SK-N-SH (cell line): ENCODE results near the gene ADAMTS16. TPM values are rescaled to one million over a fixed set of nuclear protein-coding genes. Genes with fewer than 3 reads are reported as not detected.

ENCODE experiments used
- CTCF ChIA-PET: fragments of 300-600, 350-600 bp; formaldehyde crosslinking; extraction: SDS; loops from one replicate; lab custom pipeline; 2021; lab: Yijun Ruan, JAX
- POLR2A ChIA-PET: fragments of 350-600 bp; sonication (Branson Sonifier 250); formaldehyde crosslinking; extraction: SDS; loops from one replicate; lab custom pipeline; 2020; ENCODE audit warnings: antibody characterized with exemption, inconsistent platforms; lab: Yijun Ruan, JAX
- DNase-seq: peaks from one replicate; pipeline ENCODE4 v3.0.0; 2012
- H2AFZ ChIP-seq: fragments of 200-600 bp; sonication (generic); 2 replicates; pipeline ENCODE4 v1.8.1; 2016; ENCODE audit warnings: antibody characterized with exemption, mild to moderate bottlenecking, low read depth
- H3F3A ChIP-seq: fragments of 200-600 bp; sonication (generic); replicated peaks from 2 replicates; pipeline ENCODE3; 2016; ENCODE audit warnings: antibody characterized with exemption, mild to moderate bottlenecking; ENCODE audit not compliant: insufficient read depth
- H3K27ac ChIP-seq, 2 experiments: fragments of 200-500 bp in 1 of 2; fragments of 200-600 bp in 1 of 2; sonication (Bioruptor generic) in 1 of 2; sonication (generic), shearing (Covaris generic) in 1 of 2; 2 replicates each; pipeline versions ENCODE4 v1.5.1 to v1.6.1; 2014 to 2016; ENCODE audit warnings: low read depth in 2 of 2, inconsistent platforms in 1 of 2, low read length in 1 of 2, mild to moderate bottlenecking in 1 of 2, mixed read lengths in 1 of 2
- H3K27me3 ChIP-seq: fragments of 200-600 bp; sonication (generic), shearing (Covaris generic); 2 replicates; pipeline ENCODE4 v1.6.1; 2016; ENCODE audit warnings: mixed run types; ENCODE audit not compliant: insufficient read depth
- H3K36me3 ChIP-seq, 2 experiments: fragments of 200-500 bp in 1 of 2; fragments of 200-600 bp in 1 of 2; sonication (Bioruptor generic) in 1 of 2; sonication (generic) in 1 of 2; replicated peaks in 1 of 2; 2 replicates each; pipeline versions ENCODE3 to v1.5.1; 2014 to 2016; ENCODE audit warnings: low read length in 1 of 2, mild to moderate bottlenecking in 1 of 2; ENCODE audit not compliant: insufficient read depth in 2 of 2, control insufficient read depth in 1 of 2
- H3K4me1 ChIP-seq, 2 experiments: fragments of 200-500 bp in 1 of 2; fragments of 200-600 bp in 1 of 2; sonication (Bioruptor generic) in 1 of 2; sonication (generic), shearing (Covaris generic) in 1 of 2; 2 replicates each; pipeline versions ENCODE4 v1.5.1 to v1.6.1; 2014 to 2016; ENCODE audit warnings: low read depth in 1 of 2, low read length in 1 of 2, mixed run types in 1 of 2; ENCODE audit not compliant: insufficient read depth in 2 of 2, control insufficient read depth in 1 of 2
- H3K4me2 ChIP-seq: fragments of 200-600 bp; sonication (generic), shearing (Covaris generic); 2 replicates; pipeline ENCODE4 v1.6.1; 2017; ENCODE audit warnings: mixed run types
- H3K4me3 ChIP-seq, 2 experiments: fragments of 200-500 bp in 1 of 2; fragments of 200-600 bp in 1 of 2; sonication (Bioruptor generic) in 1 of 2; sonication (generic), shearing (Covaris generic) in 1 of 2; 2 replicates each; pipeline versions ENCODE4 v1.5.1 to v1.8.1; 2014 to 2016; ENCODE audit warnings: low read depth in 2 of 2, inconsistent platforms in 1 of 2, low read length in 1 of 2, mild to moderate bottlenecking in 1 of 2, mixed read lengths in 1 of 2, moderate library complexity in 1 of 2
- H3K79me2 ChIP-seq: fragments of 200-600 bp; sonication (generic); 2 replicates; pipeline ENCODE4 v1.8.1; 2017; ENCODE audit warnings: mild to moderate bottlenecking; ENCODE audit not compliant: insufficient read depth
- H3K9ac ChIP-seq: fragments of 200-600 bp; sonication (generic); 2 replicates; pipeline ENCODE4 v1.6.1; 2017; ENCODE audit warnings: mixed run types
- H3K9me2 ChIP-seq: fragments of 200-600 bp; sonication (generic); 2 replicates; pipeline ENCODE4 v1.6.1; 2017; ENCODE audit warnings: mixed run types
- H3K9me3 ChIP-seq: fragments of 200-600 bp; sonication (generic); 2 replicates; pipeline ENCODE4 v1.6.1; 2017; ENCODE audit warnings: mixed run types, mild to moderate bottlenecking, moderate library complexity
- H4K20me1 ChIP-seq: fragments of 200-600 bp; sonication (generic); 2 replicates; pipeline ENCODE4 v1.6.1; 2017; ENCODE audit warnings: mild to moderate bottlenecking, mixed run types; ENCODE audit not compliant: insufficient read depth
- CHD2 ChIP-seq: fragments of 150-350 bp; IDR thresholded peaks from 2 replicates; pipeline ENCODE4 v1.6.1; 2018; ENCODE audit warnings: low read length; ENCODE audit not compliant: partially characterized antibody
- CTCF ChIP-seq: fragments of 200-600 bp; sonication (generic); IDR thresholded peaks from 2 replicates; pipeline ENCODE4 v1.6.1; 2017; ENCODE audit warnings: antibody characterized with exemption, mild to moderate bottlenecking, moderate library complexity
- EP300 ChIP-seq, 2 experiments: IDR thresholded peaks; 2 replicates each; pipeline versions ENCODE4 v1.4.0 to v1.6.1; 2012; ENCODE audit warnings: borderline replicate concordance in 1 of 2, low read depth in 1 of 2, low read length in 1 of 2
- EZH2phosphoT487 ChIP-seq: fragments of 200-600 bp; sonication (generic); IDR thresholded peaks from 2 replicates; pipeline ENCODE4 v1.6.1; 2017; ENCODE audit warnings: low read depth, mixed run types, mild to moderate bottlenecking, antibody characterized with exemption, moderate library complexity, borderline replicate concordance
- GABPA ChIP-seq: IDR thresholded peaks from 2 replicates; pipeline ENCODE4 v1.4.0; 2012; ENCODE audit warnings: low read depth, mild to moderate bottlenecking
- IRF3 ChIP-seq: fragments of 150-350 bp; IDR thresholded peaks from 2 replicates; pipeline ENCODE4 v1.6.1; 2016; ENCODE audit warnings: mild to moderate bottlenecking, low read depth, low read length
- MEF2A ChIP-seq: IDR thresholded peaks from 2 replicates; pipeline ENCODE4 v1.4.0; 2012; ENCODE audit warnings: low read depth, borderline replicate concordance
- RAD21 ChIP-seq: IDR thresholded peaks from 2 replicates; pipeline ENCODE4 v1.6.1; 2012; ENCODE audit warnings: mild to moderate bottlenecking, low read length
- RCOR1 ChIP-seq: fragments of 150-350 bp; IDR thresholded peaks from 2 replicates; pipeline ENCODE4 v1.6.1; 2017; ENCODE audit warnings: antibody characterized with exemption, low read length
- RFX5 ChIP-seq: IDR thresholded peaks from 2 replicates; pipeline ENCODE4 v1.6.1; 2012; ENCODE audit warnings: mild to moderate bottlenecking, improper control_type of control experiment, low read length
- RXRA ChIP-seq: IDR thresholded peaks from 2 replicates; pipeline ENCODE4 v1.4.0; 2012; ENCODE audit warnings: low read depth, mild to moderate bottlenecking, borderline replicate concordance
- TCF12 ChIP-seq: IDR thresholded peaks from 2 replicates; pipeline ENCODE4 v1.4.0; 2012
- YY1 ChIP-seq: IDR thresholded peaks from 2 replicates; pipeline ENCODE4 v1.4.0; 2012; ENCODE audit warnings: low read depth, mild to moderate bottlenecking
- ZBTB33 ChIP-seq: IDR thresholded peaks from 2 replicates; pipeline ENCODE4 v1.4.0; 2012; ENCODE audit warnings: low read depth, borderline replicate concordance
- WGBS: methylation state at CpG from one replicate; pipeline ENCODE4 v1.1.6; 2017; ENCODE audit warnings: low lambda C conversion rate; 5-methylcytosine and 5-hydroxymethylcytosine counted together
- polyA plus RNA-seq, 3 experiments: library from polyadenylated mRNA; depleted of rRNA; stranded (reverse); fragments of >200 nt; gene quantifications; 2 replicates each; pipeline ENCODE4 v1.2.3, GENCODE V29; 2012
- TF ChIP-seq, protein P1 (sequence below): IDR thresholded peaks from 2 replicates; pipeline ENCODE4 v1.4.0; 2012; ENCODE audit warnings: low read depth, borderline replicate concordance
- TF ChIP-seq, protein P2 (sequence below): IDR thresholded peaks from 2 replicates; pipeline ENCODE4 v1.6.1; 2012; ENCODE audit warnings: mild to moderate bottlenecking, low read depth, low read length, moderate library complexity

ADAMTS16 gene
- polyA plus RNA-seq, 1 of the 3 experiments (the other 2 are of a cell fraction), result not detected

GRCh38 chr5:5314626-5315025 lies 174.5 kb downstream of the ADAMTS16 start:
- H3K9me3 ChIP-seq, result no peaks in the 10 kb centered on the region
- H3K4me1 ChIP-seq, result peaks cover 9 to 18% of the 10 kb centered on the region in 2 experiments; a peak in 3 of 4 replicates
- H3K36me3 ChIP-seq, result no peaks in the 10 kb centered on the region
- POLR2A ChIA-PET, result no interaction called here
- no peaks in the 10 kb centered on the region for H4K20me1 ChIP-seq
- no peaks in the 10 kb centered on the region for H3K27me3 ChIP-seq
- no peak overlapping the region for H3K27ac ChIP-seq
- H3K79me2 ChIP-seq, result no peaks in the 10 kb centered on the region
- H3K4me2 ChIP-seq, result no peak overlapping the region
- TF ChIP-seq ZBTB33, result no peak
- no peak for TF ChIP-seq RAD21
- no peak for TF ChIP-seq YY1
- no peak for TF ChIP-seq CHD2
- no peak for TF ChIP-seq TCF12
- no peak for TF ChIP-seq CTCF
- no peak for TF ChIP-seq RCOR1
- no peak for TF ChIP-seq EZH2phosphoT487
- no peak for TF ChIP-seq GABPA
- no peak for TF ChIP-seq RFX5
- no peak for TF ChIP-seq RXRA
- TF ChIP-seq, protein P1, sequence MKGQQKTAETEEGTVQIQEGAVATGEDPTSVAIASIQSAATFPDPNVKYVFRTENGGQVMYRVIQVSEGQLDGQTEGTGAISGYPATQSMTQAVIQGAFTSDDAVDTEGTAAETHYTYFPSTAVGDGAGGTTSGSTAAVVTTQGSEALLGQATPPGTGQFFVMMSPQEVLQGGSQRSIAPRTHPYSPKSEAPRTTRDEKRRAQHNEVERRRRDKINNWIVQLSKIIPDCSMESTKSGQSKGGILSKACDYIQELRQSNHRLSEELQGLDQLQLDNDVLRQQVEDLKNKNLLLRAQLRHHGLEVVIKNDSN, result no peak
- TF ChIP-seq IRF3, result no peak
- TF ChIP-seq, protein P2, sequence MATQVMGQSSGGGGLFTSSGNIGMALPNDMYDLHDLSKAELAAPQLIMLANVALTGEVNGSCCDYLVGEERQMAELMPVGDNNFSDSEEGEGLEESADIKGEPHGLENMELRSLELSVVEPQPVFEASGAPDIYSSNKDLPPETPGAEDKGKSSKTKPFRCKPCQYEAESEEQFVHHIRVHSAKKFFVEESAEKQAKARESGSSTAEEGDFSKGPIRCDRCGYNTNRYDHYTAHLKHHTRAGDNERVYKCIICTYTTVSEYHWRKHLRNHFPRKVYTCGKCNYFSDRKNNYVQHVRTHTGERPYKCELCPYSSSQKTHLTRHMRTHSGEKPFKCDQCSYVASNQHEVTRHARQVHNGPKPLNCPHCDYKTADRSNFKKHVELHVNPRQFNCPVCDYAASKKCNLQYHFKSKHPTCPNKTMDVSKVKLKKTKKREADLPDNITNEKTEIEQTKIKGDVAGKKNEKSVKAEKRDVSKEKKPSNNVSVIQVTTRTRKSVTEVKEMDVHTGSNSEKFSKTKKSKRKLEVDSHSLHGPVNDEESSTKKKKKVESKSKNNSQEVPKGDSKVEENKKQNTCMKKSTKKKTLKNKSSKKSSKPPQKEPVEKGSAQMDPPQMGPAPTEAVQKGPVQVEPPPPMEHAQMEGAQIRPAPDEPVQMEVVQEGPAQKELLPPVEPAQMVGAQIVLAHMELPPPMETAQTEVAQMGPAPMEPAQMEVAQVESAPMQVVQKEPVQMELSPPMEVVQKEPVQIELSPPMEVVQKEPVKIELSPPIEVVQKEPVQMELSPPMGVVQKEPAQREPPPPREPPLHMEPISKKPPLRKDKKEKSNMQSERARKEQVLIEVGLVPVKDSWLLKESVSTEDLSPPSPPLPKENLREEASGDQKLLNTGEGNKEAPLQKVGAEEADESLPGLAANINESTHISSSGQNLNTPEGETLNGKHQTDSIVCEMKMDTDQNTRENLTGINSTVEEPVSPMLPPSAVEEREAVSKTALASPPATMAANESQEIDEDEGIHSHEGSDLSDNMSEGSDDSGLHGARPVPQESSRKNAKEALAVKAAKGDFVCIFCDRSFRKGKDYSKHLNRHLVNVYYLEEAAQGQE, result no peak
- no peak for TF ChIP-seq MEF2A
- no peak for TF ChIP-seq EP300 (IDR thresholded peaks at IDR 0.05; ENCODE audit: borderline replicate concordance in 1 of 2, low read depth in 1 of 2, low read length in 1 of 2)
- H3K9me2 ChIP-seq, result no peaks in the 10 kb centered on the region
- no peak for DNase-seq
- no peak overlapping the region for H3K9ac ChIP-seq
- 69% methylated on average over 6 of the region's 6 CpGs for WGBS
- H2AFZ ChIP-seq, result no peak overlapping the region
- CTCF ChIA-PET, result interaction anchor here (1.7 kb wide), 1 partner anchor 172 kb away, joined by 3 read pairs; no protein-coding TSS in a partner anchor
- H3F3A ChIP-seq, result peaks cover 3% of the 10 kb centered on the region
- no peak overlapping the region for H3K4me3 ChIP-seq
